Sigmoid colon (tissue), 3 donors: Measurements from ENCODE around the gene APOL6.

Experiments used
- CTCF ChIP-seq, 4 experiments: fragments of 450-650 bp in 3 of 4; fragments of 200-600 bp in 1 of 4; IDR thresholded peaks; one replicate each; pipeline ENCODE4 v1.5.1; 2016 to 2019; ENCODE audit warnings: antibody characterized with exemption in 4 of 4, mild to moderate bottlenecking in 3 of 4, moderate library complexity in 2 of 4
- POLR2A ChIP-seq, 2 donors: fragments of 450-650 bp; IDR thresholded peaks; one replicate each; pipeline ENCODE4 v1.6.1; 2016; ENCODE audit warnings: antibody characterized with exemption in 2 of 2, mild to moderate bottlenecking in 2 of 2, moderate library complexity in 2 of 2

DNA sequence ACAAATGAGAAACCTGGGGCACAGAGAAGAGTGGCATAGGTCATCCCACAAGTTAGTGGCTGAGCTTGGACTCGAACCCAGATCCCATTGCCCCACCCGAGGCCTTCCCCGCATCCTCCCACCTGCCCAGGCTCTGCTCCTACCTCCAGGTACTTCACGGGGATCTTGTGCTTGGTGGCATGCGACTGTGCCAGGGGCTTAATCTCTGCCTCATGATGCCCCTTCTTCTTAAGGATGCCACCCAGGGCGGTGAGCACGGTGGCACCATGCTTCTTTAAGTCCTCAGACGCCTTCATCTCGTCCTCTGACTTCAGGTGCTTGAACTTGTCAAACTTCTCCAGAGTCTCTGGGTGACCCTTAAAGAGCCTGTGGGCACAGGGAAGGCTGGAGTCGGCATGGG, 37.5 kb upstream of the APOL6 start:
- no peak for TF ChIP-seq CTCF (IDR thresholded peaks at IDR 0.05)
- TF ChIP-seq POLR2A (IDR thresholded peaks at IDR 0.05): no peak
